H1 (cell line): Measurements from ENCODE around the gene CCDC82. TPM values are rescaled to one million over a fixed set of nuclear protein-coding genes. Genes with fewer than 3 reads are reported as not detected.

Experiments used
- CTCF ChIA-PET: fragments of 300-600 bp; sonication (Branson Sonifier 250); formaldehyde crosslinking; loops from one replicate; lab custom pipeline; 2021; ENCODE audit not compliant: partially characterized antibody; lab: Charles Lee
- POLR2A ChIA-PET: fragments of 300-600 bp; sonication (Branson Sonifier 250); formaldehyde crosslinking; loops from one replicate; lab custom pipeline; 2021; ENCODE audit warnings: inconsistent platforms; ENCODE audit not compliant: partially characterized antibody; lab: Charles Lee
- DNase-seq, 2 experiments: peaks; one replicate each; pipeline versions ENCODE4 v3.0.0 to v3.0.0-alpha.2; 2010 to 2022; ENCODE audit warnings: low spot score in 2 of 2, low read depth in 1 of 2, mixed read lengths in 1 of 2
- FAIRE-seq: peaks from 2 replicates; lab custom pipeline; 2011; peaks lifted over from hg19 to GRCh38; lab: Jason Lieb, UNC
- H2AFZ ChIP-seq: 2 replicates; pipeline ENCODE4 v1.8.1; 2012; ENCODE audit warnings: low read length, inconsistent platforms
- H2AK5ac ChIP-seq: 2 replicates; pipeline ENCODE4 v1.6.1; 2013; ENCODE audit warnings: low read depth, low read length
- H2BK120ac ChIP-seq: replicated peaks from 2 replicates; pipeline ENCODE3; 2013; ENCODE audit warnings: low read depth, low read length, inconsistent platforms
- H2BK12ac ChIP-seq: 2 replicates; pipeline ENCODE4 v1.6.1; 2013; ENCODE audit warnings: low read depth, low read length
- H2BK15ac ChIP-seq: 2 replicates; pipeline ENCODE4 v1.6.1; 2013; ENCODE audit warnings: low read length
- H2BK20ac ChIP-seq: 2 replicates; pipeline ENCODE4 v1.6.1; 2013; ENCODE audit warnings: low read length
- H2BK5ac ChIP-seq: 2 replicates; pipeline ENCODE4 v1.6.1; 2013; ENCODE audit warnings: low read depth, low read length
- H3K14ac ChIP-seq: 2 replicates; pipeline ENCODE4 v1.6.1; 2013; ENCODE audit warnings: inconsistent platforms; ENCODE audit not compliant: insufficient read length
- H3K18ac ChIP-seq: 2 replicates; pipeline ENCODE4 v1.6.1; 2013; ENCODE audit warnings: low read length; ENCODE audit errors: extremely low read depth
- H3K23ac ChIP-seq: 2 replicates; pipeline ENCODE4 v1.6.1; 2013; ENCODE audit warnings: inconsistent platforms; ENCODE audit not compliant: insufficient read length
- H3K23me2 ChIP-seq: 2 replicates; pipeline ENCODE4 v1.6.1; 2013; ENCODE audit warnings: low read depth, low read length
- H3K27ac ChIP-seq: 2 replicates; pipeline ENCODE4 v1.6.1; 2011; ENCODE audit warnings: low read depth, low read length, inconsistent platforms
- H3K27me3 ChIP-seq, 4 experiments: replicated peaks in 1 of 4; 1 replicate in 1 of 4; 2 replicates in 3 of 4; pipeline versions ENCODE4 v1.6.1 to v1.8.1; 2011 to 2013; ENCODE audit warnings: low read length in 3 of 4, mild to moderate bottlenecking in 3 of 4, inconsistent platforms in 2 of 4, mixed read lengths in 2 of 4, moderate library complexity in 1 of 4; ENCODE audit not compliant: control insufficient read depth in 3 of 4, insufficient read depth in 3 of 4; ENCODE audit errors: extremely low read depth in 1 of 4
- H3K36me3 ChIP-seq, 4 experiments: 2 replicates each; pipeline versions ENCODE4 v1.6.1 to v1.8.1; 2011 to 2013; ENCODE audit warnings: mild to moderate bottlenecking in 4 of 4, low read length in 3 of 4, moderate library complexity in 2 of 4, control low read depth in 1 of 4, inconsistent platforms in 1 of 4; ENCODE audit not compliant: insufficient read depth in 4 of 4, control insufficient read depth in 2 of 4
- H3K4ac ChIP-seq: replicated peaks from 2 replicates; pipeline ENCODE3; 2013; ENCODE audit warnings: low read length, low read depth, mixed read lengths, inconsistent platforms; ENCODE audit not compliant: insufficient read length
- H3K4me1 ChIP-seq, 4 experiments: replicated peaks in 1 of 4; 1 replicate in 1 of 4; 2 replicates in 3 of 4; pipeline versions ENCODE4 v1.6.1 to v1.8.1; 2011 to 2013; ENCODE audit warnings: low read length in 3 of 4, inconsistent platforms in 2 of 4, mixed read lengths in 1 of 4; ENCODE audit not compliant: insufficient read depth in 4 of 4, control insufficient read depth in 3 of 4
- H3K4me2 ChIP-seq, 2 experiments: 2 replicates each; pipeline versions ENCODE4 v1.6.1 to v1.8.1; 2011 to 2013; ENCODE audit warnings: low read depth in 2 of 2, low read length in 2 of 2, control low read depth in 1 of 2, inconsistent platforms in 1 of 2, mild to moderate bottlenecking in 1 of 2; ENCODE audit not compliant: insufficient read depth in 1 of 2
- H3K4me3 ChIP-seq, 4 experiments: fragments of 200-600, 300-600 bp in 1 of 4; sonication (generic), shearing (Covaris generic), sonication (Bioruptor Twin) in 1 of 4; 2 replicates each; pipeline versions ENCODE4 v1.5.1 to v1.8.1; 2011 to 2016; ENCODE audit warnings: low read length in 4 of 4, low read depth in 3 of 4, control low read depth in 2 of 4, inconsistent platforms in 2 of 4, mild to moderate bottlenecking in 2 of 4, mixed read lengths in 1 of 4, moderate library complexity in 1 of 4; ENCODE audit not compliant: insufficient read depth in 2 of 4; ENCODE audit errors: extremely low read depth in 1 of 4
- H3K56ac ChIP-seq: replicated peaks from 2 replicates; pipeline ENCODE3; 2013; ENCODE audit warnings: low read depth, mild to moderate bottlenecking, mixed read lengths, low read length, inconsistent platforms; ENCODE audit not compliant: insufficient read length
- H3K79me1 ChIP-seq: 2 replicates; pipeline ENCODE4 v1.6.1; 2013; ENCODE audit warnings: low read depth, low read length, control low read depth
- H3K79me2 ChIP-seq, 2 experiments: 2 replicates each; pipeline versions ENCODE4 v1.6.1 to v1.8.1; 2012 to 2013; ENCODE audit warnings: low read length in 2 of 2, mild to moderate bottlenecking in 2 of 2, inconsistent platforms in 1 of 2; ENCODE audit not compliant: insufficient read depth in 2 of 2, control insufficient read depth in 1 of 2
- H3K9ac ChIP-seq, 4 experiments: replicated peaks in 1 of 4; 1 replicate in 1 of 4; 2 replicates in 3 of 4; pipeline versions ENCODE4 v1.6.1 to v1.8.1; 2011 to 2013; ENCODE audit warnings: low read depth in 3 of 4, low read length in 3 of 4, control low read depth in 2 of 4, mild to moderate bottlenecking in 2 of 4, moderate library complexity in 2 of 4, inconsistent platforms in 1 of 4; ENCODE audit errors: extremely low read depth in 1 of 4
- H3K9me3 ChIP-seq, 2 experiments: 2 replicates each; pipeline versions ENCODE4 v1.6.1 to v1.8.1; 2012 to 2013; ENCODE audit warnings: mild to moderate bottlenecking in 2 of 2, moderate library complexity in 2 of 2, control low read depth in 1 of 2, inconsistent platforms in 1 of 2, low read depth in 1 of 2, low read length in 1 of 2, mixed read lengths in 1 of 2; ENCODE audit not compliant: insufficient read depth in 2 of 2
- H4K20me1 ChIP-seq, 2 experiments: replicated peaks in 1 of 2; 2 replicates each; pipeline versions ENCODE3 to v1.8.1; 2011 to 2013; ENCODE audit warnings: inconsistent platforms in 2 of 2, low read length in 2 of 2, mild to moderate bottlenecking in 1 of 2; ENCODE audit not compliant: insufficient read depth in 2 of 2, control insufficient read depth in 1 of 2
- H4K5ac ChIP-seq: 2 replicates; pipeline ENCODE4 v1.6.1; 2013; ENCODE audit warnings: low read length, low read depth, mixed read lengths, inconsistent platforms; ENCODE audit not compliant: insufficient read length
- H4K8ac ChIP-seq: 2 replicates; pipeline ENCODE4 v1.8.0; 2013; ENCODE audit warnings: mild to moderate bottlenecking, moderate library complexity, low read length, inconsistent platforms; ENCODE audit not compliant: insufficient read depth; ENCODE audit errors: extremely low read depth
- H4K91ac ChIP-seq: replicated peaks from 2 replicates; pipeline ENCODE3; 2013; ENCODE audit warnings: low read length, mixed read lengths, inconsistent platforms; ENCODE audit not compliant: insufficient read length
- WGBS, 2 experiments: shearing (Covaris generic) in 1 of 2; methylation state at CpG; one replicate each; pipeline versions ENCODE4 v1.1.6 to v1.1.7; 2013 to 2015; ENCODE audit warnings: low lambda C conversion rate in 2 of 2, mixed read lengths in 2 of 2, inconsistent platforms in 1 of 2, low coverage in 1 of 2, missing lambda C conversion rate in 1 of 2; ENCODE audit not compliant: insufficient replicate concordance in 2 of 2, insufficient coverage in 1 of 2, insufficient read length in 1 of 2; ENCODE audit errors: extremely low coverage in 1 of 2, missing lambda C conversion rate in 1 of 2; 5-methylcytosine and 5-hydroxymethylcytosine counted together
- polyA plus RNA-seq, 7 experiments: library from polyadenylated mRNA; depleted of rRNA in 3 of 7; stranded (reverse) in 5 of 7; unstranded in 2 of 7; fragments of >200 nt in 5 of 7; fragments of 200-250 nt in 2 of 7; gene quantifications; 1 replicate in 5 of 7; 2 replicates in 1 of 7; 4 replicates in 1 of 7; pipeline versions ENCODE4 v1.2.1 to v1.2.3, GENCODE V29; 2011 to 2013; ENCODE audit warnings: missing spikeins in 2 of 7, mixed read lengths in 2 of 7
- total RNA-seq: library from RNA; stranded (reverse); fragmentation: NEBNext Ultra II Directional; extraction: Animal tissue kit (Norgen Biotek cat#: 25700); gene quantifications from 2 replicates; pipeline ENCODE4 v1.2.1, GENCODE V29; 2021

The CCDC82 gene
- total and polyA plus RNA-seq, 2 of the 8 experiments (the other 6 are each of a cell fraction or from before 2014, with no cell fraction given), result 6.0 to 15.2 TPM

DNA sequence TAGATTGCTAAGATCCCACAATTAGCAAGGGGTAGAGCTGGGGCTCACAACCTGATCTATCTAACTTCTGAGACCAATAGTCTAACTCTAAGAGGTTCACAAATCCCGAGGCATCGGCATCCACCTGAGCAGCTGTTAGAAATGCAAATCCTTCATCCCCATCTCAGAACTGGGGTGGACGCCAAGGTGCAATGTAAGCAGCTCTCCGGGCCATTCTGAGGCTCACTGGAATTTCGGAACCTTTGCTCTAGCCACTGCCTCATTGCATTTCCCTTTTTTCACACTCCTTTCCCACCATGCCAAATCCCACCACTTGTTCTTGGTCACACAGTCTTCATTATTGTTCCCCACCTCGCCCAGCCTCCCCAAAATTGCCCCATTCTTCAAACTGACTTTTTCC, 76.5 kb downstream of the CCDC82 start:
- Histone ChIP-seq H2AK5ac (no peak overlapping the region), H3K79me2 (no peaks in the 10 kb centered on the region), H2BK15ac (no peak overlapping the region), H3K18ac (no peak overlapping the region), H2BK12ac (no peak overlapping the region), H4K5ac (no peak overlapping the region), H2BK5ac (no peak overlapping the region), H3K9ac (no peak overlapping the region), H4K91ac (no peak overlapping the region), H3K4me1 (peaks cover 0 to 12% (median 2%) of the 10 kb centered on the region in 4 experiments; a peak in 3 of 7 replicates), H3K4ac (no peak overlapping the region), H3K23ac (no peak overlapping the region), H2BK20ac (no peak overlapping the region), H2AFZ (no peak overlapping the region), H3K23me2 (no peaks in the 10 kb centered on the region), H3K79me1 (no peaks in the 10 kb centered on the region), H2BK120ac (no peak overlapping the region), H3K27ac (no peak overlapping the region), H3K9me3 (no peaks in the 10 kb centered on the region), H3K14ac (no peak overlapping the region), H4K8ac (no peak overlapping the region), H3K36me3 (no peaks in the 10 kb centered on the region), H4K20me1 (no peaks in the 10 kb centered on the region), H3K4me3 (no peak overlapping the region), H3K56ac (no peak overlapping the region), H3K27me3 (no peaks in the 10 kb centered on the region), H3K4me2 (no peak overlapping the region)
- ChIA-PET CTCF (interaction anchor here (1.0 to 2.5 kb wide), 4 partner anchors 19 to 31 kb away, joined by 4 to 11 read pairs (median 5); partner anchors contain the start of gene MAML2), POLR2A (no interaction called here)
- DNase-seq (no peak), FAIRE-seq (no peak)
- WGBS, 2 experiments, result 67% methylated on average over 6 of the region's 6 CpGs; no CpG with 5 or more reads in 1 of the 2 experiments
